HG03469 (cell line): ENCODE data around the gene CDKL5.
"Not testable (repeated sequence)": the region's sequence is repeated elsewhere in the genome, so short reads cannot be mapped to it uniquely, and the experiment has no call there.

Experiments used
- ATAC-seq: cut with Tn5 transposase; IDR thresholded peaks from one replicate; pipeline ENCODE4 v1.9.1; 2021; ENCODE audit warnings: mild to moderate bottlenecking, moderate library complexity, moderate number of reproducible peaks; ENCODE audit not compliant: unreplicated experiment

Gene CDKL5

DNA sequence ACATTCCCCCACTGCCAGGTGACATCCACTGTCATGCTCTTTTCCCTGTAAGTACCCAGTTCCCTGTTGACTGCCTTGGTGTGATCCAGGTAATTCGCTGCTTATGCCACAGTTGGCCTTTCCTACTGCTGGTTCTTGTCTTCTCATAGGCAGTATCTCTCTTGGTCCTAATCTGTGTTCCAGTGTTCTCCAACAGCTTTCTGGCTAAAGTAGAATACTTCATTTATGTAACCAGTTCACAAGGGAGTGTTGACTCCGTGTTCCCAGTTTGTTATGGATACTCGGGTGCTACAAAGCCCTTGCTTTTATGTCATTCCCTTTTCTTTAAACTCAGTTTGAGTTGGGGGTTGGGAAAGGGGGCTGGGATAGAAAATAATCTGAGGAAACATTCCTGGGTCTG is 148.1 kb downstream of the CDKL5 start:
- ATAC-seq = no peak

DNA sequence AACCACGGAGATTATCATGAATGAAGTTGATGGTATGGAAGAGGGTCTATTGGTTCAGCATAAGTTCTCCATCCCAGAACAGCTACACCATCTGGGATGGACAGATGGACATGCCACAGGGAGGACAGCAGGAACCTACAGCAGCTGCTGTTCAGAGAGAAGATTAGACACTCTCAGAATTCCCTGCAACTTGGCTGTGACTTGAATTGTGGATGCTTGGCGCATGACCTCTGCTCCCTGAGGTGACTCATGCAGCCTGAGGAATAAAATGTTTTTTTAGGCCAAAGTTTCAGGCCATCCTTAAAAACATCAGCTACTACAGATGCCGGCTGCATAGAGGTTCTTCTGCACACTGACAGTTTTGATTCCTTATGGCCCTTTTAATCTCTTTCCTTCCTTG is 149.2 kb downstream of the CDKL5 start:
- no peak for ATAC-seq

DNA sequence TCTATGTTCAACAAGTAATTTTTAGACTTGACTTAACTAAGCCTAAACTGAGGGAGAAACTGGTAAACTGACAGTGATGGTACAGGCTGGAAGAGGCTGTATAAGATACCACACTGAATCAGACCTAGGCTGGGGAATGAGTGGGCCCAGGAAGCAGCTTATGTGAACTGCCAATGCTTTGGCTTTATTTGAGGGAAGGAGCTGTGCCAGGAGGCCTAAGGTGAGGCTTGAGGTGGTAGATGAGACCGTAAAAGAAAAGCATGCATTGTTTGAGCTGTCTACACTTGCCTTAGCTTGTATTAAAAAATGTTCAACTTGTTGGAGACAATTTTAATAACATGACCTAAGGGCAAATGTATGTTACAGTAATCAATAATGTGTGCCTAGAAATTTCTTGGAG is 150.3 kb downstream of the CDKL5 start:
- no peak for ATAC-seq

DNA sequence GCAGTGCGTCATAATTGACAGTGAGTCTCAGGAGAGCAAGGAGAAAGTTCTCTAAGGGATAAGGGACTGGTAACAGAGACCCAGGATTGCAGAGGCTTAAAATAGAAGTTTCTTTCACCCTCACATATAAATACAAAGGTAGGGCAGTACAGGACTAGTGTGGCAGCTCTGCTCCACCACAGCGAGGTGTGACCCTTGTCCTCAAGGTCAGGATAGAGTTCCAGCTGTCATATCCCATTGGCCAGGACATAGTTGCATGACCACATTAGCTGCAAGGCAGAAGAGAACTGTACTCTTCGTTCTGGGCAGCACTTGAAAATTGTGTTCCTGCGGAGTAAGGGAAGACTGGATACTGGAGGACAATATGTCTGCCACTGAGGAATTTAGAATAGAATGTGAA is 152.0 kb downstream of the CDKL5 start:
- ATAC-seq = no peak

DNA sequence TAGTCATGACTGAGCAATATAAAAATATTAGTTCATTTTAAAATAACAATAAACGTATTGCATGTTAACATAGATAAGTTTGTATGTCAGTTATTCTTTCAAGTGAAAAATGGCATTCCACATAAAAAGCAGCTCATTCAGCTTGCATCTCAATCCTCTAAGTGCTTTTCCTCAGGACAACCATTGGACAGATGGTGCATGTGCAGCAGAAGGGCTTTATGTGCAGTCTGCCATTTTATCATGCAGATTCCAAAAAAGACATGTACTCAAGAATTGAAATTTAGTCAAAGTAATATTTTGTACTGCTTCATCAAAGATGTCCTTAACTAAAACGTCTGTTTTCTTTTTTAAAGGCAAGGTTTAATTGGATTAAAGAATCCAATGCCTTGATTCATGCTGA is 153.1 kb downstream of the CDKL5 start:
- no peak for ATAC-seq

DNA sequence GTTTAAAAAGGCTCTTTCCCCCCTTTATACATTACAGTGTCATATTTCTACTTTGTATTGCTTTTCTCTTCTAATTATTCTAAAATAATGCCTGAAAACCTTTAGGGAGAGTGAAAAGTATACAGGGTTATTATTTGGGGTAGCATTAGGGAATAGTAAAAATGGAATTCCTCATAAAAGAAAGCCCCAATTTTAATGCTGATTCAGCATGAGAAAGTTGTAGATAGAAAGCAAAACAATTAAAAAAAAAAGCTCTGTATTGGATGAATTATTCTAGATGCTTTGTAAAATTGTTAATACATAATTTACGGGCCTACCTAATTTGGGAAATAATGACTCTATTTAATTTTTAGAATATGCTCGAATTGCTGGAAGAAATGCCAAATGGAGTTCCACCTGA is 154.1 kb downstream of the CDKL5 start:
- no peak for ATAC-seq

DNA sequence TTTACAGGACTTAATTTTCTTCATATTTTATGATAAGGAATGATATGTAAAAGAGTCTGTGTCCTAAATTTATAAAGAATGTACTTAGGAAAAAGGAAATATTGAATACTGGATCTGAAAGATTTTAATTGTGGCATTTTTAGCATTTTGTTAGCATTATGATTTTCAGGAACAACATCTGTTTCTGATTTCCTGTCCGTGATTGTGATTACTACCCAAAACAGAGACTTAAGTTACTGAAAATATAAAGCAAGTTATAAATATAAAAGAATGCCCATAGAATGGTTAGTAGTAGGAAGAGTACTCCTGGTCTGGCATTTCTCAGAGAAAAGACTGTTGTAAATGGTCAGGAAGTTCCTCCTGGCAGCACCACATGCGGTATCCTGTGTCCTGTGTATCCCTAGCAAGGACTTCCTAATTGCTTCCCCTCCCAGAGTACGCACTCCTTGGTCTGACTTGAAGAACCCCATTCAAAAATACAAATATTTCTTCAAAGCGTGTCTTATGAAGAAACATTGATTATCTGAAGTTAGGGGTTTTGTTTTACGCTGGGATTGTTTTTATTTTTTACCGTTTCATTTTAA is 157.6 kb downstream of the CDKL5 start:
- no peak for ATAC-seq

DNA sequence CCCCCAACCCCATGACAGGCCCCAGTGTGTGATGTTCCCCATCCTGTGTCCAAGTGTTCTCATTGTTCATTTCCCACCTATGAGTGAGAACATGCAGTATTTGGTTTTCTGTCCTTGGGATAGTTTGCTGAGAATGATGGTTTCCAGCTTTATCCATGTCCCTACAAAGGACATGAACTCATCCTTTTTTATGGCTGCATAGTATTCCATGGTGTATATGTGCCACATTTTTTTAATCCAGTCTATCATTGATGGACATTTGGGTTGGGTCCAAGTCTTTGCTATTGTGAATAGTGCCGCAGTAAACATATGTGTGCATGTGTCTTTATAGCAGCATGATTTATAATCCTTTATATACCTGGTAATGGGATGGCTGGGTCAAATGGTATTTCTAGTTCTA is 163.9 kb downstream of the CDKL5 start:
- not testable (repeated sequence) for ATAC-seq

DNA sequence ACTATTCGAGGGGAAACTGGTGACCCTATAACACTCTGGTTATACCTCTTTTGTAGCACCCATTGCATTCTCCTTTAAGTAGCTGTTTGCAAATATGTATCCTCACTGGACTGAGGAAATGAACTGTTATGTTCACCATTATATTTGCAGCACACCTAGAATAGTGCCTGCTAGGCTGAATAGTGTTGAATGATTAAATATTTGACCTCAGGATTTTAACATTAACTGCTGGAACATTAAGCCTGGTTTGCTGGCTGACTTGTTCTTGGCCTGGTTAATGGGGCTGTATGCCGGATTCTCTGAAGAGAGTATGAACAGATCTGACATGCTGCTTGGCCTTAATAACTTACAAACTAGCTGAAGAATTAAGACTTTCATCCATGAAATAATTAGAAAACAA is 166.4 kb downstream of the CDKL5 start:
- no peak for ATAC-seq

DNA sequence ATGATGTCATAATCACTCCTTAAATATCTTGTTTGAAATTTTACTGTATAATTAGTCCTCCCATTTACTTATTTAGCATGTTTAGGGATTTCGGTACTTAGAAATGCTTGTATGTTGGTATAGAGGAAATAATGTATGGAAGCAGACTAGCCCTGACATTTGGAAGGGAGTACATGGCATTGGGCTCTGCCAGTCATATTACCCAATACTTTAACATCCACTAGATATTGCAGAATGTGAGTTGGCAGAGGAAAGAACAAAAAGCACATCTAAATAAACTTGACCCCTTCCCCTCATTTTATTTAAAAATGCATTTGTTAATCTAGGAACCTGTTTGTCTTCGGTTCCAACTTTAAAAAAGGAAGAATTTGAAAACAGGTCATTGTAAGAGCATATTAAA is 168.7 kb downstream of the CDKL5 start:
- ATAC-seq = no peak

DNA sequence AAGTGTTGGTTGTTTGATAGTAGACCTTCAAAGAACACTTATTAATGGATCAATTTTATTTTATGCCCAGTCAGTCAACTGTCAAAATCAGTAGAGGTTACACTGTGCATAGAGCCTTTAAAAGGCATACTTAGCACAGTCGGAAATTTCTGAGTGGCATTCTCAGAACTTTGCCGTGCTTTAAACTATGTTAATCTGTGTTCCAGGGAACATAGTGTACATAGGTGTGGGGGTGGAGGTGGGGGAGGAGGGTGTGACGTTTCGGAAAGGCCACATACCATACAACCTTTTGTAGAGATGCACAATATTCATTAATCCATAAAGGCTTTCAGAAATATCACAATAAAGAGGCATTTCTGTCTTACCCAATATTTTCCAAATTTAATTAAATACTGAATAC is 170.7 kb downstream of the CDKL5 start:
- ATAC-seq = no peak

DNA sequence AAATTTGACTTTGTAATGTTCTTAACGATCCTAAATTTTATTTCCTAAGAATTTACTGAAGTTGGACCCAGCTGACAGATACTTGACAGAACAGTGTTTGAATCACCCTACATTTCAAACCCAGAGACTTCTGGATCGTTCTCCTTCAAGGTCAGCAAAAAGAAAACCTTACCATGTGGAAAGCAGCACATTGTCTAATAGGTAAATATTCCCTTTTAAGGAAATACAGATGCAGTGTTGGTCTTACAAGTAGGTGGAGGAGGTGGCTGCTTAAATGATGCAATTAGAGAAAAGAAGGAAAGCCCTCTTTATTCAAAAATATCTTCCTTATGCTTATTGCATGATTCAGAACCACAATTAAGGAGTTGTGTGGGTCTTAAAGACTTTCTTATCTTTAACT is 173.0 kb downstream of the CDKL5 start:
- no peak for ATAC-seq

DNA sequence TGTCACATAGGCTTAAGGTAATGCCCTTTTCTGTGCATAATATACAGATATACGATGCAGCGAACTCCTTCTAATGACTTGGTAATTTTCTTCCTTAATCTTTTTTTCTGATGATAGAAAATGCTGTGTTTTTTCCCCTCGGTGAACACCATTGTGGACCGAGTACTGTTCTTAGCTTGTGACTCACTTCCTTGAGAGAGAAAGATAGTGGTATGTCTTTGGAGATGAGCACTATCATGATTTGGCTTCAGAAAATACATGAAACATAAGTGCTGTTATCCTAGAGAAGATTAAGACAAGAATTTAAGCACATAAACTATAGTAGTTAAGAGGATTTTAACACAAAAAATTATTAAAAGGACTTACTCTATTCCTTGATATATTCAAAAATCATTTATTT is 182.6 kb downstream of the CDKL5 start:
- ATAC-seq = no peak

DNA sequence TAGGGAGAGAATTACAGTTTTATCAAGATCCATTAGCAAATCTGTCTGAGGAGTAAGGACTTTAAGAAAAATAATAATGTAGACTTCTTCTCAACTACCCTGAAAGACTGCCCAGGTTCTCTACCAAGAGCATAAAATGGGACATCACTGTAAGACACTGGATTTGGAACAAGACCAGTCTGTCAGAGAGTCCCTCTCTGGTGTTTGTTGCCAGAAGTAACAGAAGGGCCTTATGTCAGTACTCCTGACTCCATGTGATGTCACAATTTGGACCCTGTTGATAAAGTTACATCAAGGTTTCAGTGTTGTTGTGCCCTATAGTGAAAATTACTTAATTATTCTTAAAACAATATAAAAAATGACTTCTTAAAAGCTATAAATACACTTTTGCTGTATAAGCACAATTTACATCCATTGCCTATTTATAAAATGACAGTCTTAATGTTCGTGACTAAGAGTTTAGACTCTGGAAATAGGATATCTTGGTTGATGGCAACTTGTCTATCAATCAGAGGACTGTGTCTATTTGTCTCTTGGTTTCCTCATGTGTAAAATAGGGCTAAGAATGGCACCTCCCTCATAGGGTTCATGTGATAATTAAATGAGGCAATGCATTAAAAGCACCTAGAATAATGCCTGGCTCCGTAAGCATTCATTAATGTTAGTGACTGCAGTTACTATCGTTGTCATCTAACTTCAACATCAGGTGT is 188.7 kb downstream of the CDKL5 start:
- ATAC-seq = no peak

DNA sequence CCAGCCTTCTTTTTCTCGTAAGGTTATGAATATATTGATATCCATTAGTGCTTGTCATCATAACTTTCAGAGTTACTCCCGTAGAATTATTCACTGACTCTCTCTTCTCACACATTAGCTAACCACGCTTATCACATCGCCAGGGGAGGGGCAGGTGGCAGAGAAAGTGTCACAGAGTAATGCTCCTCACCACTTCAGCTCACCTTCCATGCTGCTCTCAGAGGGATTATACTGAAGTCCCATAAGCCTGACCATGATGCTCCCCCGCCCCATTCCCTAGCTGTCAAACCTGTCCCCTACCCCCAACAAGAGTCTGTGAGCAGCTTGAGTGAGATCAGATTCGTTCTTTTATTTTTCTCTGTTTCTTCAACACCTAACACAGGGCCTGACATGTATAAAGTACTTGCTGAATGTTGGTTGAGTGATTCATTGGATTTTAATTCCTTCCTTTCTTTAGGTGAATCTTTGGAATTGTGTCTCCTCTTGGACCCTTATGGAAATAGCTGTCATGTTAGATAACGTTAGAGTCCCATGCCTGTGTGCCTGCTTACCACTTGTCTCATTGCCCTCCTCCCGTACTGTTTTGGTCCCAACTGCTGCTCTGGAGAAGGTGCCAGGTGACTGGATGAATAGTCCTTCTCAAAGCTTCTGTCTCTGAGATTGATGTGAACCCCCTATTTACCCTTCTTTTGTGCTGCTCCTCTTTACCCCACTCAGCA is 191.4 kb downstream of the CDKL5 start:
- ATAC-seq = no peak

DNA sequence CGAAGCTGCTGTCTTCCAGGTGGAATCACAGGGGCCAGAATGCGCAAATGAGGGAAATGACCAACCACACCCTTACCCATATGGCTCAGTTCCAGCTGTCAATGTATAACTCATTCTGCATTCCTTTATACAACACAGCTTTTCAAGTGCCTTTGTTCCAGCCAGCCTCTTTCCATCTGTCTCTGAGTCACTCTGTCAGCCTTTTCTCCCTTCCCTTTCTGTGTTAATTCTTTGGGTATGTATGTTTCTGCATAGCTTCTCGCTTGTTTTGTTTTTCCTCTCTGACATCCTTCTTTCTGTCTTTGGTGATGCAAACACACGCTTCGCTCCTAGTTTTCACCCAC is 192.0 kb downstream of the CDKL5 start:
- no peak for ATAC-seq

DNA sequence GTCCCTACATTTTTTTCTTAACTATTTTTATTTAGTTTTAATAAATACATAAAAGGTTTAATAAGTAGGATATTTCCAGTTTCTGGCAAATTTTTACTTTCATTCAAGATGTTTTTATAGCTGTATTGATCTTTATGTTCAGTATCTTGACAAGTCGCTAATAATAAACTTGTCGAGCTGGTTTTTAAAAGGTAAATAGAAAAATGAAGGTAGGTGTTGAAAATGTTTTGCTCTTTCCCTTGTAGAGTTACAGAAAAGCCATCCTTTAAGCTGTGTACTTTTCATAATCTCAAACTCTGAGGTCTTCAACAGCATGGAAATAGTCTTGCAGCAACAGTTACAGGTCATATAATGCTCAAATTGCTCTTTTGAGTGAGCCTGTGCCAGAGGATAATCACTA is 193.9 kb downstream of the CDKL5 start:
- ATAC-seq = no peak

DNA sequence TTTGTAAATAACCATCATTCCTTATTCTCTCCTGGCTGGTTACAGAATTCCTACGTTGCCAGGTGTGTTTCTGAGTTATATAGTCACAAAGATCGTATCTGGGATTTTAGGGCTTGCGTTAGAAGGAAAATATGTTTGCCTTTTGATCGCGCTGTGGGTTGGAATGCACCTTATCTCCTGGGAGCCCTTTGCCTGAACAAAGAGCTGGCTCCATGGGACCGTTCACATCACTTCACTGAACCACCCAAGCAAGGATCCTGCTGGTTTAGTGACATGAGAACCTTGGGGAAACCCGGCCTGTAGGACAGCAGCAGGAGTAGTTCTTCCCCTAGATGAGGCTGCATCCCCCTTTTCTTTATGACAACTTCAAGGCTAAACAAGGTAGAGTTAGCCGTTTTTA is 194.9 kb downstream of the CDKL5 start:
- ATAC-seq = no peak

DNA sequence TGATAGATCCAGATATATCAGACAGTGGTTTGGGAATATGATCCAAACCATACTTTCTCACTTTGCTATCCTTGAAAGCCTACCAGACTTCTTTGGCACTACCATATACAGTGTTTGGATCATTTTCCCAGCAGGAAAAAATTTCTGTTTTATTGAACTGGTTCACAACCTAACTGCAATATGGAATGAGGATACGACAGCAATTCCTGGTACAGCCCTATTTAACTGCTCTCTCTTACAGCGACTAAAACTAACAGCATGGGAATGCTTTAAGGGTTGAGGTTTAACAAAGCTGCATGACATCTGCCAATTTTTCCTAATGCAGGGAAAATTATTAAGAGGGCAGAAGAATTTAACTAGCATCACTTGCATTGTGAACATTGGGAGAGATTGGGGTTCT is 199.2 kb downstream of the CDKL5 start:
- ATAC-seq = no peak

DNA sequence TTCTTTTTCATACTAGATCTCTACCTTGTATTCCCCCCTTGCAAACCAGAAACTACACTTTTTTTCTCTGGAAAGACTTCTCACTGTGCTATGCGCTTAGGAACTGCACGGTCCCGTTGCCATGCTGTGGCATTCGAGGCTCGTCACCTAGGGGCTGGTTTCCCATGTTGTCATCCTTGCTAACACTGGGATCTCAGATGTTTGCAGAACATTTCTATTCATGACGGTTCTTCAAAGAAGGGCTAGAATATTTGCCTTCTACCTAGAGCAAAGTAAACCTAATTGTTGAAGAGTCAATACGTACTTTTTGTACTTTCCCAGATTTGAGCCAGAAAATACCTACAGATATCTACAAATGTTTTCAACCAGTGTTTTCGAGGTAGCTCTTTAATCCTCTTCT is 205.5 kb downstream of the CDKL5 start:
- ATAC-seq = no peak

DNA sequence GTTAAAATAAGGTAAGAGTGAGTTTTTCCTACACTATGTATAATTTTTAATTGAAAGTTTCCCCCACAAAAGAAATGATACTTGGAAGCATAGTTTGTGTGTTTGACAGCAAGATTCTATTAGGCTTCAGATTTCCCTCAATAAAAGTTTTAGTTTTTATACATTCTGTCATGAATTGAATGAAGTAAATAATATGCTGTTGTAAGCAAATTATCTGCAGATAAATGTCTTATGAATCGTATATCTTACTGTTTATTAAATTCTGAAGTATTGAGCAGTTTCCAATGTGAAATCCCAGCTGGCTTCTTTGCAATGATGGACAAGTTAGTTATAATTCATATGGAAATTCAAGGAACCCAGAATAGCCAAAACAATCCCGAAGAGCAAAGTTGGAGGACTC is 213.0 kb downstream of the CDKL5 start:
- ATAC-seq = no peak

DNA sequence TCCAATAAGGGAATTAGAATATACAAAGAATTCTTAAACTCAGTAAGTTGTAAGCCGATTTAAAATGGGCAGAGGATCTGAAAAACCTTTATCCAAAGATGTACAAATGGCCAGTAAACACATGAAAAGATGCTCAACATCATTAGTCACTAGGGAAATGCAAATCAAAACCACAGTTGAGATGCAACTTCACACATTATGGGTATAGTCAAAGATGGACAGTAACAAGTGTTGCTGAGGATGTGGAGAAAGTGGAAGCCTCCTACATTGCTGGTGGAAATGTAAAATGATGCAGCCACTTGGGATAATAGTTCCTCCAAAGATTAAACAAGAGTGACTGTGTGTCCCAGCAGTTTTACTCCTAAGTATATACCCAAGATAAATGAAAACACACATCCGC is 213.9 kb downstream of the CDKL5 start:
- no peak for ATAC-seq

DNA sequence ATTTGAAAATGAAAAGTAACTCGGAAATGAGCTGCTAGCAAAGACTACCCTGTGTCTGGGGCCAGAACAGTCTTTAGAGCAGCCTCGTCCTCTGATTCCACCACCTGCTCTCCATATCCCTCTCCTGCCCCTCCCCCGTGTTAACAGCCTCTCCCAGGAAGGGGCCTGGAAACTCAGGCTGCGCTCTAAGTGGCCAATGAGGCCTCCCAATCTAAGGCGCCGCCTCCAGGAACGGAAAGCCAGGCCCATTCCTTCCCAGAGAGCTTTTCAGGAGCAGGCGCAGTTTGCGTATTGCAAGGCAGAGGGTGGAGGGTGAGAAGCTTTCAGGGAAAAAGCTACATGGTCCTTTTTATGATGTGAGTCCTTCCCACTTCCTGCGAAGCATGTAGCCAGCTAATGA is 215.3 kb downstream of the CDKL5 start:
- no peak for ATAC-seq
